Thoracic aorta (tissue), 2 donors: ENCODE results near the gene FUBP3. TPM values are rescaled to one million over a fixed set of nuclear protein-coding genes. Genes with fewer than 3 reads are reported as not detected.

ENCODE experiments used
- ATAC-seq: fragments of 150-250 bp; one replicate; pipeline ENCODE4 v1.8.0; 2017; ENCODE audit warnings: low read depth; ENCODE audit not compliant: insufficient number of reproducible peaks, low FRiP score
- DNase-seq: peaks from one replicate; pipeline ENCODE4 v3.0.0-alpha.2; 2020; ENCODE audit warnings: low spot score
- H3K27ac ChIP-seq, 2 donors: fragments of 200-600 bp; sonication (generic); 1 replicate in 1 of 2; 2 replicates in 1 of 2; pipeline ENCODE4 v1.5.1; 2016; ENCODE audit warnings: mild to moderate bottlenecking in 2 of 2, moderate library complexity in 2 of 2
- H3K27me3 ChIP-seq: fragments of 200-600 bp; sonication (generic); replicated peaks from 2 replicates; pipeline ENCODE4 v1.6.0; 2016; ENCODE audit warnings: mild to moderate bottlenecking; ENCODE audit not compliant: insufficient read depth
- H3K36me3 ChIP-seq: fragments of 200-600 bp; sonication (generic); one replicate; pipeline ENCODE4 v1.5.1; 2016
- H3K4me1 ChIP-seq, 2 donors: fragments of 200-600 bp; sonication (generic); 1 replicate in 1 of 2; 2 replicates in 1 of 2; pipeline versions ENCODE4 v1.5.1 to v1.6.0; 2016; ENCODE audit warnings: low read depth in 2 of 2, mild to moderate bottlenecking in 1 of 2; ENCODE audit not compliant: control insufficient read depth in 1 of 2
- H3K4me3 ChIP-seq: fragments of 200-600 bp; sonication (generic); 2 replicates; pipeline ENCODE4 v1.5.1; 2016; ENCODE audit warnings: mild to moderate bottlenecking
- H3K9me3 ChIP-seq: fragments of 200-600 bp; sonication (generic); 2 replicates; pipeline ENCODE4 v1.5.1; 2016
- total RNA-seq, 2 donors: library from RNA; depleted of rRNA; stranded (reverse); fragments of >200 nt; gene quantifications; one replicate each; pipeline versions ENCODE4 v1.1.0 to v1.2.3, GENCODE V29; 2016
- TF ChIP-seq, protein P1 (sequence below): fragments of 200-600 bp; sonication (generic); IDR thresholded peaks from one replicate; pipeline ENCODE4 v1.5.1; 2019; ENCODE audit warnings: antibody characterized with exemption

FUBP3 gene
- total RNA-seq, 2 donors from 2014 or later: 62.9 to 127 TPM

DNA sequence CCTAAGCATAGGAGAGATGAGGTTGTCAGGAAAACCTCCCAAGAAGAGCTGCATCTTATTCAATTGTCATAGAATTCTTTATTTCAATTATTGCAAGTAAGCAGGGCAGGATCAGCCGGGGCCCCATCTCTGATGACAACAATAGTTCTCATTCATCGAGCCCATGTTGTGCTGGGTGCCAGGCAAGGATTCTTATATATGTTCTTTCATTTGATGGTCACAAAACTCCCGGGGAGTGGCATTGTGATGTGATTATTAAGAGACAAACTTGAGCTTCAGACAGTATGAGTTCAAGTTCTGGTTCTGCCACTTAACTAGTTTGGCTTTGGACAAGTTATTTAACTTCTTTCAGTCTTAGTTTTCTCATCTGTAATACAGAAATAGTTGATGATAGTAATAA, 8.5 kb downstream of the FUBP3 start:
- no peak overlapping the region for H3K27ac ChIP-seq
- peaks cover 0 to 5% of the 10 kb centered on the region in 2 donors for H3K4me1 ChIP-seq
- ATAC-seq: no peak
- TF ChIP-seq, protein P1, sequence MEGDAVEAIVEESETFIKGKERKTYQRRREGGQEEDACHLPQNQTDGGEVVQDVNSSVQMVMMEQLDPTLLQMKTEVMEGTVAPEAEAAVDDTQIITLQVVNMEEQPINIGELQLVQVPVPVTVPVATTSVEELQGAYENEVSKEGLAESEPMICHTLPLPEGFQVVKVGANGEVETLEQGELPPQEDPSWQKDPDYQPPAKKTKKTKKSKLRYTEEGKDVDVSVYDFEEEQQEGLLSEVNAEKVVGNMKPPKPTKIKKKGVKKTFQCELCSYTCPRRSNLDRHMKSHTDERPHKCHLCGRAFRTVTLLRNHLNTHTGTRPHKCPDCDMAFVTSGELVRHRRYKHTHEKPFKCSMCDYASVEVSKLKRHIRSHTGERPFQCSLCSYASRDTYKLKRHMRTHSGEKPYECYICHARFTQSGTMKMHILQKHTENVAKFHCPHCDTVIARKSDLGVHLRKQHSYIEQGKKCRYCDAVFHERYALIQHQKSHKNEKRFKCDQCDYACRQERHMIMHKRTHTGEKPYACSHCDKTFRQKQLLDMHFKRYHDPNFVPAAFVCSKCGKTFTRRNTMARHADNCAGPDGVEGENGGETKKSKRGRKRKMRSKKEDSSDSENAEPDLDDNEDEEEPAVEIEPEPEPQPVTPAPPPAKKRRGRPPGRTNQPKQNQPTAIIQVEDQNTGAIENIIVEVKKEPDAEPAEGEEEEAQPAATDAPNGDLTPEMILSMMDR: no peak
- H3K36me3 ChIP-seq: no peaks in the 10 kb centered on the region
- no peak for DNase-seq
- no peak overlapping the region for H3K4me3 ChIP-seq
- H3K27me3 ChIP-seq: no peaks in the 10 kb centered on the region
- H3K9me3 ChIP-seq: no peaks in the 10 kb centered on the region

DNA sequence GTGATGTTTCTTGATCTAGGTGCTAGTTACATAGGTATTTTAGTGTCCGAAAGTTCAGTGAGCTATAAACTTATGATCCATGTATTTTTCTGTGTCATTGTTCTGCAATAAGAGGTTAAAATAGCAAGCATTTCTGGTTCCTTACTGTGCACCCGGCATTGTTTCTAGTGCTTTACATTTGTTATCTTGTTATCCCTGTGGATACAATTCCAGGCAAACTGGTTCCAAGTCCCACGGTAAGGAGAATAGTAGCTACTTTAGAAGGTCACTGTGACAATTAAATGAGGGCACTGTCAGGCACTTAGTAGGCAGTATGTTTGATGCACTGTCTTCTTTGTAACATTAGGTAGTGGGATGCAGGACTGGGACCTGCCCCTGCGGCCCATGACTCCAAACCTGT, 9.0 kb downstream of the FUBP3 start:
- no peak for DNase-seq
- H3K4me3 ChIP-seq: no peak overlapping the region
- peaks cover 0 to 5% of the 10 kb centered on the region in 2 donors for H3K4me1 ChIP-seq
- H3K9me3 ChIP-seq: no peaks in the 10 kb centered on the region
- TF ChIP-seq, protein P1: no peak
- no peaks in the 10 kb centered on the region for H3K36me3 ChIP-seq
- no peaks in the 10 kb centered on the region for H3K27me3 ChIP-seq
- no peak overlapping the region for H3K27ac ChIP-seq
- ATAC-seq: no peak

DNA sequence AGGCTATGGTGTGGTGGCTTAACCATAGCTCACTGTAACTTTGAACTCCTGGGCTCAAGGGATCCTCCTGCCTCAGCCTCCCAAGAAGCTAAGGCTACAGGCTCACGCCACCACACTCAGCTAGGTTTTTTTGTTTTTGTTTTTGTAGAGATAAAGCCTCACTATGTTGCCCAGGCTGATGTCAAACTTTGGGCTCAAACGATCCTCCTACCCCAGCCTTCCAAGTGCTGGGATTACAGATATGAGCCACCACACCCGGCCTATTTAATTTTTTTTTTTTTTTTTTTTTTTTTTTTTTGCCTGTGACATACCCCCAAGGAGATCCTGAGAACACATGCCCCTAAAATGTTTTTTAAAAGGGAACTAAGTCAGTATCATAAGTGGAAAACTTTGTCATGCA, 10.4 kb downstream of the FUBP3 start:
- no peak for ATAC-seq
- Histone ChIP-seq H3K9me3 (no peaks in the 10 kb centered on the region), H3K36me3 (no peaks in the 10 kb centered on the region), H3K27ac (no peak overlapping the region), H3K27me3 (no peaks in the 10 kb centered on the region), H3K4me1 (peaks cover 0 to 5% of the 10 kb centered on the region in 2 donors), H3K4me3 (no peak overlapping the region)
- TF ChIP-seq, protein P1: no peak
- DNase-seq: no peak

DNA sequence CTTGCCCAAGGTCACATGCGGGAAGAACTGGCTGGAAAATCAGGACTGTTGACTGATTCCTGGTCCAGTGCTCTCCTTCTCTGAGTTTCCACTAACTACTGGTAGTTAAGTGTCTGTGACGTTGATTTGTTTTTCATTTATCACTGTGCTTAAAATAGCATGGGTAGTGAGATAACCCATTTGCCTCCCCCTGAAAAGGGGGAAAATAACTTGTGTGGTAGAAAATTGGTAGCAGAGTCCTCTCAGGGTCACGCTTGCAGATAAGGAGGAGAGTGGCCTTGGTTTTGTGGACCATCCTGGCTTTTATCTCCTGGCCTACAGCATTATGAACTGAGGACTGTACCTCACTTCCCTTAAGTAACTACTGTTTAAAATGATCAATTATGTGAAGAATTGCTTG, 10.9 kb downstream of the FUBP3 start:
- H3K27me3 ChIP-seq: no peaks in the 10 kb centered on the region
- no peak for ATAC-seq
- no peak for DNase-seq
- no peak overlapping the region for H3K27ac ChIP-seq
- H3K9me3 ChIP-seq: no peaks in the 10 kb centered on the region
- no peak overlapping the region for H3K4me3 ChIP-seq
- H3K4me1 ChIP-seq: peaks cover 0 to 5% of the 10 kb centered on the region in 2 donors
- TF ChIP-seq, protein P1: no peak
- no peaks in the 10 kb centered on the region for H3K36me3 ChIP-seq

DNA sequence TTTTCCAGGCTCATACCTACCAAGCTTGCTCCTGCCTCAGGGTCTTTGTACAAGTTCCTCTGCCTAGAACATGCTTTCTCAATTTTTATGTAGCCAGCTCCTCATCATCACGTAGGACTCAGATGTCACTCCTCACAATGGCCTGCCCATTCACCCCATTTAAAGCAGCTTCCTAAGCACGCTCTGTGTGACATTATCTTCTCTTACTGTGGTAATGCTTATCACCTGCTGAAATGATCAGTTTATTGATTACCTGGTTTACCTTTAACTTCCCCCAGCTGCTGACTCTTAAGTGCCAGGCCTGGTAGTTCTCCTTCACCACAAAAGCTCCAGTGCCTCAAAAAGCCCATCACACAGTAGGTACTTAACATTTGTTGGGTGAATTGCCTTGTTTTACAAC, 13.6 kb downstream of the FUBP3 start:
- peaks cover 0 to 5% of the 10 kb centered on the region in 2 donors for H3K4me1 ChIP-seq
- H3K27me3 ChIP-seq: no peaks in the 10 kb centered on the region
- TF ChIP-seq, protein P1: no peak
- H3K36me3 ChIP-seq: peaks cover 8% of the 10 kb centered on the region
- H3K27ac ChIP-seq: no peak overlapping the region
- no peaks in the 10 kb centered on the region for H3K9me3 ChIP-seq
- no peak for DNase-seq
- no peak overlapping the region for H3K4me3 ChIP-seq
- ATAC-seq: no peak
